Measurements from ENCODE around the gene PIGL. TPM values are rescaled to one million over a fixed set of nuclear protein-coding genes. Genes with fewer than 3 reads are reported as not detected.

Gene PIGL
- total RNA-seq, 1 donor from 2014 or later, result 31.1 TPM

DNA sequence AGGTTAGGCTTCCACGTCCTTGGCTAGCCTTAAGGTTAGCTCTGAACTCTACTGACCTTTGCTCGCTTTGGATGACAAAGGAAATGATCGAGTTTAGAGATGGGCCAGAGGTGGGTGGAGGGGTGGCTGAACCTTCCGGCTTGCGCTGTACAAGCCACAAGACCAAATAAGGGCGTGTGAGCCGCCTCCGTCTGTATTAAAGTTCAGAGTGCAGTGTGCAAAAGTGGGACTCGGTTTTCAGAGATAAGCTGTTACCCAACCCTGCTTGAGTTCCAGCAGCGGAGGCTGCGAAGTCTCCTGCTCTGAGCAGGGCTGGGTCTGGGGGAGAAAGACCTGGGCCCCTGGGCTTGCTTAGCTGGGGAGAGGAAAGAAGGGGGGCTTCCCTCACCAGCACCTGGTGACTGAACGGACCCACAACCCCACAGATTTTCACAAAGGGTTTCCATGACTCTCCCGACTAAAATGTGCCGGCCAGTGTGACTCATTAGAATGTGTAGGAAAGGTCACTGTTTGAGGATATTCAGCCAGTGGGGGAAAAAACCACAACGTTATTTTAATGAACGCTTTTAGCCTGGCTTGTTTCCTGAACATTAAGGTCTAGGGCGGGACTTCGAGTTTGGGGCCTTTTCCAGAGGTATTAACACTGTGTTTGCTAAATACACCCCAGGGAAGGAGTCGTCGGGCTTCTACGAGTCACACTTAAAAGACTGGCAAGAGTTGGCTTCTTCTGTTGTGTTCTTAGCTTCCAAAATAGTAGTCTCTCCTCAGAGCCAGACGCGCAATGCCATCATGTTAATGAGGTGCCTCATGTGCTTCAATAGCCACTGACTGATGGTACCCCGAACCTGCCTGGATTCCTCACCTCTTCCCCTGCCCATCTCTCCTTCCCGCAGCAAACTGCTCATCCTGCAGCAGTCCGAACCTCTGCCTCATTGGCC lies 69.3 kb downstream of the PIGL start:
- FAIRE-seq (no peak), DNase-seq (ENCODE audit: low read depth) (peak; percentile 90)
- TF ChIP-seq, protein P1, sequence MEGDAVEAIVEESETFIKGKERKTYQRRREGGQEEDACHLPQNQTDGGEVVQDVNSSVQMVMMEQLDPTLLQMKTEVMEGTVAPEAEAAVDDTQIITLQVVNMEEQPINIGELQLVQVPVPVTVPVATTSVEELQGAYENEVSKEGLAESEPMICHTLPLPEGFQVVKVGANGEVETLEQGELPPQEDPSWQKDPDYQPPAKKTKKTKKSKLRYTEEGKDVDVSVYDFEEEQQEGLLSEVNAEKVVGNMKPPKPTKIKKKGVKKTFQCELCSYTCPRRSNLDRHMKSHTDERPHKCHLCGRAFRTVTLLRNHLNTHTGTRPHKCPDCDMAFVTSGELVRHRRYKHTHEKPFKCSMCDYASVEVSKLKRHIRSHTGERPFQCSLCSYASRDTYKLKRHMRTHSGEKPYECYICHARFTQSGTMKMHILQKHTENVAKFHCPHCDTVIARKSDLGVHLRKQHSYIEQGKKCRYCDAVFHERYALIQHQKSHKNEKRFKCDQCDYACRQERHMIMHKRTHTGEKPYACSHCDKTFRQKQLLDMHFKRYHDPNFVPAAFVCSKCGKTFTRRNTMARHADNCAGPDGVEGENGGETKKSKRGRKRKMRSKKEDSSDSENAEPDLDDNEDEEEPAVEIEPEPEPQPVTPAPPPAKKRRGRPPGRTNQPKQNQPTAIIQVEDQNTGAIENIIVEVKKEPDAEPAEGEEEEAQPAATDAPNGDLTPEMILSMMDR (IDR thresholded peaks at IDR 0.05; ENCODE audit: insufficient read depth, low read length, severe bottlenecking), result no peak
- no peaks in the 10 kb centered on the region for H3K36me3 ChIP-seq (ENCODE audit: control insufficient read depth, insufficient read depth, low read length)
- H3K27me3 ChIP-seq (ENCODE audit: control insufficient read depth, insufficient read depth, low read length), result no peaks in the 10 kb centered on the region
- peak overlapping the region; percentile 16 for H3K4me3 ChIP-seq (ENCODE audit: low read depth, low read length)

GRCh38 chr17:16286947-16287562 lies 70.0 kb downstream of the PIGL start:
- Histone ChIP-seq H3K36me3 (ENCODE audit: control insufficient read depth, insufficient read depth, low read length) (no peaks in the 10 kb centered on the region), H3K4me3 (ENCODE audit: low read depth, low read length) (no peak overlapping the region), H3K27me3 (ENCODE audit: control insufficient read depth, insufficient read depth, low read length) (no peaks in the 10 kb centered on the region)
- FAIRE-seq (no peak), DNase-seq (ENCODE audit: low read depth) (no peak)
- TF ChIP-seq, protein P1 (IDR thresholded peaks at IDR 0.05; ENCODE audit: insufficient read depth, low read length, severe bottlenecking), result no peak

GRCh38 chr17:16287563-16288027 lies 70.6 kb downstream of the PIGL start:
- H3K4me3 ChIP-seq (ENCODE audit: low read depth, low read length), result no peak overlapping the region

DNA sequence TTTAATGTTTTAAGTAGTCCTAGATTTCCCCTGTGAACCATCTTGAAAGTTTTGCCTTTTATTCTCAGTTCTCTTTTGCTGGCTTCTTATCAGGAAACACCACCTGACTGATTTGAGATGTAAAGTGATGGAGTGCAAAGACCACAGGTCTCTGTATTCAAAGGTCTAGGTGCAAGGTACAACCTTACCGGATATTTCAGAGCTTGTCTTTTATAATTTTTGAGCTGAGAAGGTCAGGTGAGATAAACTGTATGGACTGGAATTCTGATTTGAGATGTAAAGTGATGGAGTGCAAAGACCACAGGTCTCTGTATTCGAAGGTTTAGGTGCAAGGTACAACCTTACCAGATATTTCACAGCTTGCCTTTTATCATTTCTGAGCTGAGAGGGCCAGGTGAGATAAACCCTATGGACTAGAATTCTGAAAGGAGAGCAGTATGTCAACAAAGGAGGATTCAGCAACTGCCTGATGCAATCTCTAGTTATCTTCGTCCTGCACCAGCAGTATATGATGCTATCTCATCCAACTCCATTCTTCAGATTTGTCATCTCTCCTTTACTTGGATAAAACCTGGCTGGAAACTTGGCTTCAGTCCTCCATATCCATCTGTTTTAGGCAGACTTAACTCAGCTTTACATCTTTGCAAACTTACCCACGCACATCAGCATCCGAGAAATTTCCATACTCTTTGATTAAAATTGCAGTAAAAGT lies 72.0 kb downstream of the PIGL start:
- DNase-seq (ENCODE audit: low read depth) (no peak), FAIRE-seq (no peak)
- Histone ChIP-seq H3K36me3 (ENCODE audit: control insufficient read depth, insufficient read depth, low read length) (no peaks in the 10 kb centered on the region), H3K4me3 (ENCODE audit: low read depth, low read length) (no peak overlapping the region), H3K27me3 (ENCODE audit: control insufficient read depth, insufficient read depth, low read length) (no peaks in the 10 kb centered on the region)
- TF ChIP-seq, protein P1 (IDR thresholded peaks at IDR 0.05; ENCODE audit: insufficient read depth, low read length, severe bottlenecking), result no peak

More at GRCh38 chr17:16287563-16288027, 70.6 kb downstream of the PIGL start:
- FAIRE-seq, result no peak
- Histone ChIP-seq H3K36me3 (ENCODE audit: control insufficient read depth, insufficient read depth, low read length) (no peaks in the 10 kb centered on the region), H3K27me3 (ENCODE audit: control insufficient read depth, insufficient read depth, low read length) (no peaks in the 10 kb centered on the region)
- DNase-seq (ENCODE audit: low read depth), result peak; percentile 24
- TF ChIP-seq, protein P1 (IDR thresholded peaks at IDR 0.05; ENCODE audit: insufficient read depth, low read length, severe bottlenecking), result no peak

DNA sequence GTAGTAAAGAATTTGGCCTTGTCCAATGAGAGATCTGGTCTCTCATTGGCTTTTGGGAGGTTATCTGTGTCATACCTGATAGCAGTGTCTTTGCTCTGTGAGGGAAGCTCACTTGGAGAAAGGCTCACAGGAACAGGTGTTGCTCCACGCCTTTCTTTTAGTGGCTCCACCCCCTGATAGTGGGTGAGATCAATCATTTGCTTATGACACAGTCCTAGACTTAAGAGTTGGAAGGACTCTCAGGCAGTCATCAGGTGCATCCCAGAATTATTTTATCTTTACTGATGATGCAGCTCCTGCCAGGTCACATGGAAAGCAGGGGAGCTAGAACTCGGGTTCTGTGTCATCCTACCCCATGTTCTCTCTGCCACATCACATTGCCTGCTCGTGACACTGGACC lies 76.9 kb downstream of the PIGL start:
- DNase-seq (ENCODE audit: low read depth) (no peak), FAIRE-seq (no peak)
- Histone ChIP-seq H3K36me3 (ENCODE audit: control insufficient read depth, insufficient read depth, low read length) (no peaks in the 10 kb centered on the region), H3K27me3 (ENCODE audit: control insufficient read depth, insufficient read depth, low read length) (no peaks in the 10 kb centered on the region), H3K4me3 (ENCODE audit: low read depth, low read length) (no peak overlapping the region)
- TF ChIP-seq, protein P1 (IDR thresholded peaks at IDR 0.05; ENCODE audit: insufficient read depth, low read length, severe bottlenecking), result no peak
